H9 (cell line): ENCODE measurements around the gene RNF180. TPM values are rescaled to one million over a fixed set of nuclear protein-coding genes. Genes with fewer than 3 reads are reported as not detected.

ENCODE experiments used
- DNase-seq: peaks from one replicate; pipeline ENCODE4 v3.0.0-alpha.2; 2017
- H2AFZ ChIP-seq: one replicate; pipeline ENCODE4 v1.6.1; 2013; ENCODE audit warnings: mild to moderate bottlenecking, low read length, control low read depth, moderate library complexity
- H2AK5ac ChIP-seq: 2 replicates; pipeline ENCODE4 v1.6.1; 2013; ENCODE audit warnings: low read length, control low read depth, mixed read lengths; ENCODE audit not compliant: insufficient read length
- H2BK120ac ChIP-seq: one replicate; pipeline ENCODE4 v1.6.1; 2013; ENCODE audit warnings: low read depth, mild to moderate bottlenecking, low read length, control low read depth, inconsistent platforms; ENCODE audit not compliant: poor library complexity, severe bottlenecking
- H2BK12ac ChIP-seq: 2 replicates; pipeline ENCODE4 v1.6.1; 2013; ENCODE audit warnings: low read length, control low read depth, mixed read lengths, low read depth; ENCODE audit not compliant: insufficient read length
- H2BK15ac ChIP-seq: 2 replicates; pipeline ENCODE4 v1.6.1; 2013; ENCODE audit warnings: low read depth, low read length, control low read depth
- H2BK20ac ChIP-seq: one replicate; pipeline ENCODE4 v1.6.1; 2013; ENCODE audit warnings: low read depth, mild to moderate bottlenecking, low read length, control low read depth, inconsistent platforms; ENCODE audit not compliant: poor library complexity, severe bottlenecking
- H2BK5ac ChIP-seq: 2 replicates; pipeline ENCODE4 v1.6.1; 2013; ENCODE audit warnings: low read length, control low read depth, mixed read lengths; ENCODE audit not compliant: insufficient read length
- H3K14ac ChIP-seq: 2 replicates; pipeline ENCODE4 v1.6.1; 2013; ENCODE audit warnings: low read length, control low read depth; ENCODE audit not compliant: insufficient read depth
- H3K18ac ChIP-seq: 2 replicates; pipeline ENCODE4 v1.6.1; 2013; ENCODE audit warnings: low read depth, mild to moderate bottlenecking, mixed read lengths, low read length, control low read depth; ENCODE audit not compliant: insufficient read length
- H3K23ac ChIP-seq: 2 replicates; pipeline ENCODE4 v1.6.1; 2013; ENCODE audit warnings: low read length, control low read depth, mixed read lengths, low read depth; ENCODE audit not compliant: insufficient read length
- H3K23me2 ChIP-seq: 2 replicates; pipeline ENCODE4 v1.6.1; 2013; ENCODE audit warnings: low read depth, mild to moderate bottlenecking, mixed read lengths, low read length, control low read depth; ENCODE audit not compliant: insufficient read length, poor library complexity, severe bottlenecking
- H3K27ac ChIP-seq: 2 replicates; pipeline ENCODE4 v1.5.1; 2013; ENCODE audit warnings: low read length, control low read depth, mixed read lengths, low read depth; ENCODE audit not compliant: insufficient read length
- H3K27me3 ChIP-seq: 2 replicates; pipeline ENCODE4 v1.6.1; 2013; ENCODE audit warnings: low read length, control low read depth, inconsistent platforms; ENCODE audit not compliant: insufficient read depth
- H3K4ac ChIP-seq: 2 replicates; pipeline ENCODE4 v1.6.1; 2013; ENCODE audit warnings: low read depth, mild to moderate bottlenecking, control low read depth, inconsistent platforms, low read length, moderate library complexity
- H3K4me1 ChIP-seq: 2 replicates; pipeline ENCODE4 v1.6.1; 2013; ENCODE audit warnings: low read length, control low read depth, inconsistent platforms; ENCODE audit not compliant: insufficient read depth
- H3K4me2 ChIP-seq: 2 replicates; pipeline ENCODE4 v1.6.1; 2013; ENCODE audit warnings: low read length, control low read depth, mixed read lengths; ENCODE audit not compliant: insufficient read length, insufficient read depth
- H3K56ac ChIP-seq: 2 replicates; pipeline ENCODE4 v1.6.1; 2013; ENCODE audit warnings: low read depth, mild to moderate bottlenecking, mixed read lengths, low read length, control low read depth; ENCODE audit not compliant: insufficient read length
- H3K79me1 ChIP-seq: 2 replicates; pipeline ENCODE4 v1.6.1; 2013; ENCODE audit warnings: low read depth, mild to moderate bottlenecking, moderate library complexity, low read length, control low read depth, inconsistent platforms; ENCODE audit not compliant: insufficient read depth, poor library complexity, severe bottlenecking
- H3K79me2 ChIP-seq: 2 replicates; pipeline ENCODE4 v1.6.1; 2013; ENCODE audit warnings: low read length, control low read depth, inconsistent platforms; ENCODE audit not compliant: insufficient read depth
- H3K9ac ChIP-seq: 2 replicates; pipeline ENCODE4 v1.6.1; 2013; ENCODE audit warnings: low read length, control low read depth, mixed read lengths; ENCODE audit not compliant: insufficient read length; ENCODE audit errors: extremely low read depth
- H3K9me3 ChIP-seq: one replicate; pipeline ENCODE4 v1.6.1; 2013; ENCODE audit warnings: low read depth, low read length, inconsistent platforms; ENCODE audit not compliant: control insufficient read depth
- H3T11ph ChIP-seq: one replicate; pipeline ENCODE4 v1.6.1; 2013; ENCODE audit warnings: mild to moderate bottlenecking, low read length, control low read depth, inconsistent platforms
- H4K20me1 ChIP-seq: one replicate; pipeline ENCODE4 v1.6.1; 2013; ENCODE audit not compliant: control insufficient read depth, insufficient read length, insufficient read depth
- H4K5ac ChIP-seq: 2 replicates; pipeline ENCODE4 v1.6.1; 2013; ENCODE audit warnings: low read depth, mild to moderate bottlenecking, mixed read lengths, low read length, control low read depth; ENCODE audit not compliant: insufficient read length
- H4K8ac ChIP-seq: replicated peaks from 2 replicates; pipeline ENCODE4 v1.6.1; 2013; ENCODE audit warnings: low read length, control low read depth, mixed read lengths, low read depth; ENCODE audit not compliant: insufficient read length
- H4K91ac ChIP-seq: 2 replicates; pipeline ENCODE4 v1.6.1; 2013; ENCODE audit warnings: low read depth, mild to moderate bottlenecking, moderate library complexity, mixed read lengths, low read length, control low read depth; ENCODE audit not compliant: insufficient read length
- H3K27ac Mint-ChIP-seq, 3 experiments: 2 replicates in 2 of 3; 3 replicates in 1 of 3; pipeline ENCODE4 v1.8.0; 2020 to 2021; ENCODE audit warnings: mixed read lengths in 3 of 3, mild to moderate bottlenecking in 1 of 3, moderate library complexity in 1 of 3
- H3K27me3 Mint-ChIP-seq: 2 replicates; pipeline ENCODE4 v1.8.0; 2021; ENCODE audit warnings: low read depth, mild to moderate bottlenecking, moderate library complexity, mixed read lengths
- H3K36me3 Mint-ChIP-seq, 3 experiments: 2 replicates in 2 of 3; 3 replicates in 1 of 3; pipeline ENCODE4 v1.8.0; 2020 to 2021; ENCODE audit warnings: low read depth in 3 of 3, mixed read lengths in 3 of 3; ENCODE audit not compliant: insufficient read depth in 1 of 3
- H3K4me1 Mint-ChIP-seq, 2 experiments: 2 replicates each; pipeline ENCODE4 v1.8.0; 2020; ENCODE audit warnings: mixed read lengths in 2 of 2
- H3K4me3 Mint-ChIP-seq, 2 experiments: 2 replicates in 1 of 2; 3 replicates in 1 of 2; pipeline ENCODE4 v1.8.0; 2020 to 2021; ENCODE audit warnings: mild to moderate bottlenecking in 2 of 2, mixed read lengths in 2 of 2, moderate library complexity in 1 of 2
- H3K9me3 Mint-ChIP-seq, 2 experiments: 2 replicates in 1 of 2; 3 replicates in 1 of 2; pipeline ENCODE4 v1.8.0; 2020; ENCODE audit warnings: mild to moderate bottlenecking in 2 of 2, mixed read lengths in 2 of 2, moderate library complexity in 1 of 2
- total RNA-seq: library from RNA; stranded (reverse); gene quantifications from 2 replicates; pipeline ENCODE4 v1.2.1, GENCODE V29; 2021
- TF ChIP-seq, protein P1 (sequence below): fragments of 200-600 bp; sonication (generic); conservative IDR thresholded peaks from 3 replicates; pipeline ENCODE4 v1.8.0; 2021; ENCODE audit warnings: antibody characterized with exemption, mild to moderate bottlenecking

Gene RNF180
- total RNA-seq, 1 experiment from 2014 or later, result 2.5 TPM

GRCh38 chr5:64347309-64347708, 181.7 kb downstream of the RNF180 start:
- H3K4me3 Mint-ChIP-seq, result no peak overlapping the region
- H3K9ac ChIP-seq, result no peak overlapping the region
- H3K79me1 ChIP-seq, result no peaks in the 10 kb centered on the region
- H4K20me1 ChIP-seq, result no peaks in the 10 kb centered on the region
- H3K14ac ChIP-seq, result no peak overlapping the region
- DNase-seq, result no peak
- no peaks in the 10 kb centered on the region for H3K27me3 Mint-ChIP-seq
- H3K27ac ChIP-seq, result no peak overlapping the region
- no peak overlapping the region for H2BK15ac ChIP-seq
- H3K4me1 Mint-ChIP-seq, result no peaks in the 10 kb centered on the region
- H3K4me2 ChIP-seq, result no peak overlapping the region
- no peak overlapping the region for H2BK5ac ChIP-seq
- no peaks in the 10 kb centered on the region for H3K23me2 ChIP-seq
- H4K8ac ChIP-seq, result no peak overlapping the region
- no peak overlapping the region for H2AK5ac ChIP-seq
- H2BK120ac ChIP-seq, result no peak overlapping the region
- H3K9me3 ChIP-seq, result no peaks in the 10 kb centered on the region
- H3K23ac ChIP-seq, result no peak overlapping the region
- H4K5ac ChIP-seq, result no peak overlapping the region
- H2AFZ ChIP-seq, result no peak overlapping the region
- H3K56ac ChIP-seq, result no peak overlapping the region
- no peak overlapping the region for H3T11ph ChIP-seq
- no peak overlapping the region for H2BK12ac ChIP-seq
- TF ChIP-seq, protein P1, sequence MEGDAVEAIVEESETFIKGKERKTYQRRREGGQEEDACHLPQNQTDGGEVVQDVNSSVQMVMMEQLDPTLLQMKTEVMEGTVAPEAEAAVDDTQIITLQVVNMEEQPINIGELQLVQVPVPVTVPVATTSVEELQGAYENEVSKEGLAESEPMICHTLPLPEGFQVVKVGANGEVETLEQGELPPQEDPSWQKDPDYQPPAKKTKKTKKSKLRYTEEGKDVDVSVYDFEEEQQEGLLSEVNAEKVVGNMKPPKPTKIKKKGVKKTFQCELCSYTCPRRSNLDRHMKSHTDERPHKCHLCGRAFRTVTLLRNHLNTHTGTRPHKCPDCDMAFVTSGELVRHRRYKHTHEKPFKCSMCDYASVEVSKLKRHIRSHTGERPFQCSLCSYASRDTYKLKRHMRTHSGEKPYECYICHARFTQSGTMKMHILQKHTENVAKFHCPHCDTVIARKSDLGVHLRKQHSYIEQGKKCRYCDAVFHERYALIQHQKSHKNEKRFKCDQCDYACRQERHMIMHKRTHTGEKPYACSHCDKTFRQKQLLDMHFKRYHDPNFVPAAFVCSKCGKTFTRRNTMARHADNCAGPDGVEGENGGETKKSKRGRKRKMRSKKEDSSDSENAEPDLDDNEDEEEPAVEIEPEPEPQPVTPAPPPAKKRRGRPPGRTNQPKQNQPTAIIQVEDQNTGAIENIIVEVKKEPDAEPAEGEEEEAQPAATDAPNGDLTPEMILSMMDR, result peak; percentile 32; the same call in 2 of the 3 replicates
- H3K4ac ChIP-seq, result no peak overlapping the region
- no peak overlapping the region for H3K27ac Mint-ChIP-seq
- H3K27me3 ChIP-seq, result no peaks in the 10 kb centered on the region
- no peaks in the 10 kb centered on the region for H3K4me1 ChIP-seq
- H3K9me3 Mint-ChIP-seq, result peaks cover 0 to 4% of the 10 kb centered on the region in 2 experiments; a peak in 1 of 5 replicates
- H4K91ac ChIP-seq, result no peak overlapping the region
- H3K36me3 Mint-ChIP-seq, result no peaks in the 10 kb centered on the region; a peak in 1 of 7 replicates
- no peak overlapping the region for H2BK20ac ChIP-seq
- no peaks in the 10 kb centered on the region for H3K79me2 ChIP-seq
- H3K18ac ChIP-seq, result no peak overlapping the region
